WTC11 (cell line): Measurements from ENCODE around the gene HNRNPR. TPM values are rescaled to one million over a fixed set of nuclear protein-coding genes. Genes with fewer than 3 reads are reported as not detected.
A peak's percentile ranks its signal among the peaks of the same experiment; 100 is the strongest.

Source experiments
- ATAC-seq: fragments of 200-7000 bp; cut with Tn5 transposase; 2 replicates; pipeline ENCODE4 v1.10.0; 2021; ENCODE audit warnings: mild to moderate bottlenecking, moderate library complexity
- CTCF ChIA-PET: fragments of 300-600 bp; sonication (Branson Sonifier 250); formaldehyde crosslinking; loops from one replicate; lab custom pipeline; 2021; ENCODE audit warnings: antibody characterized with exemption; lab: Charles Lee
- POLR2A ChIA-PET: fragments of 350-600 bp; sonication (Branson Sonifier 250); formaldehyde crosslinking; loops from one replicate; lab custom pipeline; 2021; ENCODE audit warnings: antibody characterized with exemption; lab: Charles Lee
- DNase-seq: peaks from one replicate; pipeline ENCODE4 v3.0.0; 2021; ENCODE audit warnings: low spot score
- H3K27ac Mint-ChIP-seq: 2 replicates; pipeline ENCODE4 v1.8.0; 2021; ENCODE audit warnings: mixed read lengths
- H3K27me3 Mint-ChIP-seq: 2 replicates; pipeline ENCODE4 v1.8.0; 2021; ENCODE audit warnings: low read depth, mild to moderate bottlenecking, moderate library complexity, mixed read lengths
- H3K36me3 Mint-ChIP-seq: 2 replicates; pipeline ENCODE4 v1.8.0; 2021; ENCODE audit warnings: mixed read lengths
- H3K4me1 Mint-ChIP-seq: 2 replicates; pipeline ENCODE4 v1.8.0; 2022; ENCODE audit warnings: mixed read lengths
- H3K4me3 Mint-ChIP-seq: 2 replicates; pipeline ENCODE4 v1.8.0; 2021; ENCODE audit warnings: mild to moderate bottlenecking, moderate library complexity, mixed read lengths
- H3K9me3 Mint-ChIP-seq: 2 replicates; pipeline ENCODE4 v1.8.0; 2021; ENCODE audit warnings: mixed read lengths
- AFF4 ChIP-seq: sonication (generic); formaldehyde crosslinking; IDR thresholded peaks from 2 replicates; pipeline ENCODE4 v1.8.1; 2023; ENCODE audit warnings: mild to moderate bottlenecking, missing genetic modification reagents, borderline replicate concordance
- ATF6 ChIP-seq: sonication (generic); formaldehyde crosslinking; IDR thresholded peaks from 2 replicates; pipeline ENCODE4 v1.8.1; 2023; ENCODE audit warnings: mild to moderate bottlenecking, missing genetic modification reagents
- ELF4 ChIP-seq: sonication (generic); formaldehyde crosslinking; IDR thresholded peaks from 2 replicates; pipeline ENCODE4 v1.8.1; 2022; ENCODE audit warnings: low read depth, mild to moderate bottlenecking, moderate library complexity, missing genetic modification reagents
- FOXP1 ChIP-seq: sonication (generic); formaldehyde crosslinking; IDR thresholded peaks from 2 replicates; pipeline ENCODE4 v1.8.0; 2022; ENCODE audit warnings: missing genetic modification reagents, mild to moderate bottlenecking, moderate library complexity, borderline replicate concordance
- GTF2I ChIP-seq: fragments of 250-450 bp; sonication (Bioruptor Pico); conservative IDR thresholded peaks from 2 replicates; pipeline ENCODE4 v1.4.0; 2021; ENCODE audit warnings: mild to moderate bottlenecking
- IRF1 ChIP-seq: sonication (generic); formaldehyde crosslinking; IDR thresholded peaks from 2 replicates; pipeline ENCODE4 v1.8.0; 2023; ENCODE audit warnings: missing genetic modification reagents
- MYBL2 ChIP-seq: sonication (generic); formaldehyde crosslinking; IDR thresholded peaks from 2 replicates; pipeline ENCODE4 v1.8.1; 2023; ENCODE audit warnings: mild to moderate bottlenecking, moderate library complexity, missing genetic modification reagents
- NFATC4 ChIP-seq: fragments of 250-450 bp; sonication (Bioruptor Pico); IDR thresholded peaks from 2 replicates; pipeline ENCODE4 v1.9.0; 2021; ENCODE audit warnings: mild to moderate bottlenecking
- NFYB ChIP-seq: sonication (generic); formaldehyde crosslinking; conservative IDR thresholded peaks from 2 replicates; pipeline ENCODE4 v1.8.0; 2022; ENCODE audit warnings: low read depth, missing genetic modification reagents
- TCF7 ChIP-seq: sonication (generic); formaldehyde crosslinking; IDR thresholded peaks from 2 replicates; pipeline ENCODE4 v1.8.0; 2022; ENCODE audit warnings: mild to moderate bottlenecking, low read depth, missing genetic modification reagents, moderate library complexity
- TEAD1 ChIP-seq: sonication (generic); formaldehyde crosslinking; IDR thresholded peaks from 2 replicates; pipeline ENCODE4 v1.8.0; 2022; ENCODE audit warnings: mild to moderate bottlenecking, missing genetic modification reagents
- ZNF232 ChIP-seq: sonication (generic); formaldehyde crosslinking; IDR thresholded peaks from 2 replicates; pipeline ENCODE4 v1.8.0; 2022; ENCODE audit warnings: mild to moderate bottlenecking, missing genetic modification reagents
- ZNF396 ChIP-seq: fragments of 250-450 bp; sonication (Bioruptor Pico); IDR thresholded peaks from 2 replicates; pipeline ENCODE4 v1.8.0; 2021; ENCODE audit warnings: mild to moderate bottlenecking, moderate library complexity, borderline replicate concordance
- ZSCAN18 ChIP-seq: fragments of 250-450 bp; sonication (Bioruptor Pico); IDR thresholded peaks from 2 replicates; pipeline ENCODE4 v2.1.2; 2022; ENCODE audit warnings: mild to moderate bottlenecking, moderate library complexity
- total RNA-seq: library from RNA; stranded (reverse); gene quantifications from 3 replicates; pipeline ENCODE4 v1.2.3, GENCODE V29; 2021

Gene HNRNPR
- total RNA-seq, 1 experiment from 2014 or later: 178 TPM

- TF ChIP-seq NFYB (CRISPR knock-in tag) (no peak), IRF1 (no peak), ZSCAN18 (CRISPR knock-in tag) (no peak)
Observed at GRCh38 chr1:23367451-23367790, 23.3 kb upstream of the HNRNPR start (continued).

GRCh38 chr1:23366598-23366997 is 22.5 kb upstream of the HNRNPR start:
- ATAC-seq (no peak), DNase-seq (no peak)
- peaks cover 35% of the 10 kb centered on the region for H3K36me3 Mint-ChIP-seq
- H3K27ac Mint-ChIP-seq: no peak overlapping the region
- no peak for TF ChIP-seq TCF7 (CRISPR knock-in tag)
- no peak for TF ChIP-seq ZNF232 (CRISPR knock-in tag)
- no peak for TF ChIP-seq ZNF396 (CRISPR knock-in tag)
- TF ChIP-seq AFF4 (CRISPR knock-in tag): no peak
- TF ChIP-seq NFATC4 (CRISPR knock-in tag): no peak
- no peak for TF ChIP-seq ATF6
- TF ChIP-seq FOXP1 (CRISPR knock-in tag): no peak
- no peak for TF ChIP-seq TEAD1 (CRISPR knock-in tag)
- H3K9me3 Mint-ChIP-seq: peaks cover 34% of the 10 kb centered on the region
- peaks cover 21% of the 10 kb centered on the region for H3K4me1 Mint-ChIP-seq
- peaks cover 64% of the 10 kb centered on the region for H3K27me3 Mint-ChIP-seq
- ChIA-PET CTCF (no interaction called here), POLR2A (no interaction called here)
- H3K4me3 Mint-ChIP-seq: peak overlapping the region; percentile 18; the same call in 1 of the 2 replicates

GRCh38 chr1:23366146-23366545 is 22.1 kb upstream of the HNRNPR start:
- POLR2A ChIA-PET: no interaction called here
- no peak overlapping the region for H3K4me3 Mint-ChIP-seq
- peaks cover 18% of the 10 kb centered on the region for H3K4me1 Mint-ChIP-seq
- ATAC-seq: no peak
- CTCF ChIA-PET: no interaction called here
- no peak overlapping the region for H3K27ac Mint-ChIP-seq
- H3K36me3 Mint-ChIP-seq: peaks cover 40% of the 10 kb centered on the region
- H3K9me3 Mint-ChIP-seq: peaks cover 38% of the 10 kb centered on the region
- TF ChIP-seq MYBL2 (CRISPR knock-in tag) (no peak), FOXP1 (CRISPR knock-in tag) (no peak), GTF2I (CRISPR knock-in tag) (no peak), ELF4 (CRISPR knock-in tag) (no peak), AFF4 (CRISPR knock-in tag) (no peak)
- DNase-seq: no peak
- peaks cover 68% of the 10 kb centered on the region for H3K27me3 Mint-ChIP-seq
